GM18909 (cell line): Measurements from ENCODE around the gene IFI30.

Source experiments
- ATAC-seq: cut with Tn5 transposase; IDR thresholded peaks from one replicate; pipeline ENCODE4 v1.9.1; 2021; ENCODE audit warnings: mild to moderate bottlenecking; ENCODE audit not compliant: unreplicated experiment, poor library complexity

IFI30 gene

DNA sequence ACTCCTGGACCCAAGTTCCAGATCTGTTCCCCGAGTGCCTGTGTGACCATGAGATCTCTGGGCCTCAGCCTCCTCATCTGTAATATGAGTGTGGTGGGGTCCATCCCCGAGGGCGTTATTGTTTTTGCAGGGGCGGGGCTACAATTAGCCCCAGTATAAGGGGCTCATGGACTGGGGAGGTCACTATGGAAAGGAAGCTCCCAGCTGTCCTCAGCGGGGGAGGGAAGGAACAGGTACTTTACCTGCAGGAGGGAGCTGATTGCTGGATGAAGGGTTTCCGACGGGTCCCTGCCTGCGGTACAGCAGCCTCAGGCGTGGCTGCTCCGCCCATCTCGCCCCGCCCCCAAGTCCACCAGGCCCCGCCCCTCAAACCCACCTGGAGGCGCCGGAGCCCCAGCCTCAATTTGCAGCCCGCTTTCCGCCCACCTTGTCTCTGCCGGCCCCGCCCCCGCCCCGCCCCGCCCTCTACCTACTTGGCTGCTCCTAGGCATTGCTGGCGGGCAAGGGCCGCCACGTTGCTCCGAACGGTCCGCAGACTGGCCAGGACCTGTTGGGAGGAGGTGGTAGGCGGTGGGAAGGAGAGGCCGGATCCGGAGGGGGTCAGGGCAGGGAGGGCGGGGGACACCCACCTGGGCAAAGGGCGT is 47.1 kb downstream of the IFI30 start:
- ATAC-seq: no peak

DNA sequence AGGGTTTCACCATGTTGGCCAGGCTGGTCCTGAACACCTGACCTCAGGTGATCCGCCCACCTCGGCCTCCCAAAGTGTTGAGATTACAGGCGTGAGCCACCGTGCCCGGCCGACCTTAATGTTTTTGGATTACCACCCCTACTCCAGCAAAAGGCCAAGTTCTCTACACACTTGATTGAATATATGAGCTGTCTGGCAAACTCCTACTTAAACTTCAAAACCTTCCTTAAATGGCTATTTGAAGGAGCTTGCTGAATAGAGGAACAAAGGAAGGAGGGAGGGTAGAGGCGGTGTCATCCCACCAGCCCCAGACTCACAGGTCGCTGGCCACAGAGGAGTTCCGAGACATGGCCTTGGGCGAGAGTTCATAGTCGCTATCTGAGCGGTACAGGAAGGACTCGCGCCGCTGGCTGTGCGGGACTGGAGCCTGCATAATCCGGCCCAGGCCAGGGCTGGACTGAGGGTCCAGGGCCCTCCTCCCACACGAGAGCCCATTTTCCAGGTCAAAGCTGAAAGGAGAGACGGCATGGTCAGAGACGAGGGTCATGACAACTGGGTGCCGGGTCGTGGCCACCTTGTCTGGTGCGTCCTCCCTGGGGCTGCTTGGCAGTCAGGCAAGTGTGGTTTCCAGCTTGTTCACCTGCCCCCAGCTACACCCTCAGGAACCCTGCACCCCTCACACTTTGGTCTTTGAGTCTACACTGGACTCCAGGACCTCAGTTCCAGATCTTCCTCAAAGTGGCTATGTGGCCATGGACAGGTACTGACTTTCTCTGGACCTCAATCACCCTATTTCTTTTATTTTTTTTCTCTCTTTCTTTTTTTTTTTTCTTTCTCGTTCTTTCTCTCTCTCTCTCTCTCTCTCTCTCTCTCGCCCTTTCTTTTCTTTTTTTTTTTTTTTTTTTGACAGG is 48.5 kb downstream of the IFI30 start:
- ATAC-seq: no peak

DNA sequence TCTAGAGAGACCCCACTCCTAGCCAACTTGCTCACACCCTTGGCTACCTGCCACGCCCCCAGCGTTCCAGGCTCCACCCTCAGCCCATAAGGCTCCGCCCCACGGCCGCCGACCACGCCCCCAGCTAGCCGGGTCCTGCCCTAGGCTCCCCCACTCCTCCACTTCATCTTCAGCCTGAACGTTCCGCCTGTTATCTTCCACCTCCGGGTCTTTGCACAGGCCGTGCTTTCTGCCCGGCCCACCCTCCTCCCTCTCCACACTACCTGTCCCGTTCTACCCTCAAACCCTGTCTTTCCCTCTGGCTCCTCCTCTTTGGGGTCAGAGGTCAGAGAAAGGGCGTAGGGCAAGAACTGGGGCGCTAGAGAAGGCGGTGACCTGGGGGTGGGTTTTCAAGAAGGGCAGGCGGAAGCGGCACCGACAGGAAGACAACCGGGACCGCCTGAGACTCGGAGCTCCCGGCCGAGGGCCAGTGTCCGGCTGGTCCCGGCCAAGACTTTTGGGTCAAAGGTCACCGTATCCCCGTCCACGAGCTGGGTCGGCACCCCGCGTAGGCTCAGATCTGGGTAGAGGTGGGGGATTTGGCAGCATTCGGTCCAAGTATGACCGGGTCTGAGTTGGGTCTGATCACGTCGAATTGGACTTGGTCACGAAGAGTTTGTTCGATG is 50.4 kb downstream of the IFI30 start:
- ATAC-seq: no peak

DNA sequence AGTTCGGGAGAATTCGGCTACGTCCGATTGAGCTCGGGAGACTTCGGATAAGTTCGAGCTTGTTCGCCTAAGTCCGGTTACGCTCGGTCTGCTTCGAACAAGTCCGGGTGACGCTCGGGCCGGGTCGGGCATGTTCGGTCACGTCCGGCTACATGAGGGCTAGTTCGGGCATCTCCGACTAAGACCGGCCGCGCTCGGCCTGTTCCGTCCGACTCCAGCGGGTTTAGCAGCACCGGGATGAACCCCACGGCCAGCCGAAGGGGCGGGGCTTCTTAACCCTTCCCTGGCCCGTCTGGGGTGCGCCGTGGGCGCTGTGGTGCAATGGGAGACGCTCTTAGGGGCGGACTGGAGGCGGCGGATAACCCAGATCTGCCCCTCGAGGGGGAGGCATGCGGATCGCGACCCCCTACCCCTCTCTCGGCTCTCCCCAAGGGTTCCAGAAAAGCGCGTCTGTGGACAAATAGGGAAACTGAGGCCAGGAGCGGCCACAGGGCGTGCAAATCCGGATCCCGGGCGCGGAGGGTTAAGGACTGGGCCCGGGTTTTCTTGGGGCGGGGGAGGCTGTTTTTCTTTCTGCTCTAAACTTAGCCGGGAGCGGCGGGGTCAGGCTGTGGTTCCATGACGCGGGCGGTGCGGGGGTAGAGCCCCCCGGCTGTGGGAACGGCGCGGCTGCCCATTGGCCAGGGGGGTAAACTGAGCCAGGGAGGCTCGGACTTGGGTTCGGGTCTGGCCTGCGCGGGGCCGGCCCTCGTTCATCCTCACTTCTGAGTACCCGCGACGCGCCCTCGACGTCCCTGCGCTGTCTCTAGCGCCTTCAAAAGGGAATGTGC is 51.1 kb downstream of the IFI30 start:
- peak; percentile 93 for ATAC-seq

DNA sequence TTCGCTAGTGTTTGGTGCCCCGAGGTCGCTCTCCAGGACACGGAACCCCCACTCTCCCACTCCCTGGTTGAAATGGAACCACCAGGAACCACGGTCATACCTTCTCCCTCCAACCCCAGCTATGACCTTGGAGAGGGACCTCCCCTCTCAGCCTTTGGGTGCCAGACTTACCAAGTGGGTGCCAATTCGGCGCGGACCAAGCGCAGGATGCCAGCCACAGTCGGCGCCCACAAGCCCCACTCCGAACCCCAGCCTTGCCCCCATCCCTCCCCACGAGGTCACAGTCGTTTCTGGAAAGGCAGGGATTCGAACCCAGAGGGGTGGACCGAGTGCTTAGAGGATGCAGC is 51.7 kb downstream of the IFI30 start:
- no peak for ATAC-seq

DNA sequence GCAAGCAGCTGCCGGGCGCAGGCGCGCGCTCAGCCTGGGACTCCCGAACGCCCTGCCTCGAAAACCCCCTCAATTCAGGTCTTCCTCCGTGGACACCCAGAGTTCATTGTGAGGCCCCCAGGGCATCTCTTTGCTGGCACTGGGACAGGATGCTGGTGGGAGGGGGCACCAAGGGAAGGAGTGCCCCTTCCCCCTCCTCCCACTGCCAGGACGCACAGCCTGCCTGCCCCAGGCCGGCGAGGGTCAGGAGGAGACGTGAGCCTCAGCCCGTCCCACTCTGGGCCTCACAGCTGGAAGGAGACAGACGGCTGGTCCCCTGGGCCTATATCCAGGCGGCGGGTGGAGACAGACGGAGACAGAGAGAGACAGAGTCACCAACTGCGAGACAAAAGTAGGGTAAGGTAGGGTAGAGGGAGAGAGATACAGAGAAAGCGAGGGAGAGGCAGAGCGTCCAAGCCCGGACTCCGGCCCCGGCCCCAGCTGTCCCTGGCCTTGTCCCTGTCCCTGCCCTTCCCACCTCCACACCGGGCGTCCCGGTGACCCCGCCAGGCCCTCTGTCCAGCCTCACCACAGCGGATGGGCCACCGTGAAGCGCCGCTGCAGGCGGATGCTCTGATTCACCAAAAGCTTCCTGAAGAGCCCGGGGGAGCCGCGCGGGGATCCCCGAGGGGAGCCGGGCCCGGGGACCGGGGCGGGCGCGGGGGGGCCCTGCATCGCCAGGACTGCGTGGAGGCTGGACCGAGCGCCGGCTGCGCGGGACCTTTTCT is 52.3 kb downstream of the IFI30 start, which contains the start of gene PDE4C:
PDE4C (minus strand) TSS at position 737 of the 767 bp plus-strand sequence; CDS start at position 714, 23 bp downstream.
- ATAC-seq: no peak

DNA sequence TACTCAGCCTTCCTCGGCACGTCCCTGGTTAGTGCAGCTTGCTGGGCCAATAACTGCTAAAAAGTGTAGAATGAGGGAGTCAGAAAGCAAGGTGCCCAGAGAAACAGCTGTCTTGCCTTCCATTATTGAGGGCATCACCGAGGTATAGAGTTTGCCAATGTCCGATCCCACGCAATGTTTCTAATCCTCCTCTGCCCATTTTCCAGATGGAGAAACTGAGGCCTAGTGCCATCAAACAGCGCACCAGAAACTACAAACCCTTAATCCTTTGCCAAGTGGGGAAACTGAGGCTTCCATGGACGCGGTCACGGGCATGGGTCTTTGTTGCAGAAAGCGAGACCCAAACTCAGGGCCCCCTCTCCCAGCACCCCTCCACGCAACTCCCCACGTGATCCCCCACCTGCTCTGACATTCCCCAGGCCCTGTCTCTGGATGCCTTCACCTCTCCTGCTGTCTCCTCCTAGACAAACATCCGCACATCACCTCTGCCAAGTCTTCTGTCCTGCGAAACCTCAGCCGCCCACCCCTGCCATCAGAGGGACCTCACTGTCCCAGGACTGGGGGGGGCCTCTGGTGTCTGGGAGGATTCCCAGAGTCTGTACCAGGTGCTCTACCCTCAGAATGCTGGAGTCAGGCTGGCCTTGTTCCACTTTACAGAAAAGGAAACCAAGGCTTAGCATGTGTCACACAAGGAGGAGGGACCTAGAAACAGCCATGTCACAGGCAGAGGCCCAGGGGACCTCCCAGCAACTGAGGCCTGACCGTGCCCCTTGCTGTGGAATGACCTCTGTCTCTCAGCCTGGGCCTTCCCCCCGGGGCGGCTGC is 53.6 kb downstream of the IFI30 start:
- no peak for ATAC-seq
